ENCODE measurements around the gene SELENOF.

SELENOF gene

GRCh38 chr1:86913896-86914600 is at the start of gene SELENOF:
Gene SELENOF, minus strand, starts transcription at chr1:86914126. Its CDS starts 15 bp downstream, at chr1:86914111.
- DNase-seq: peak; percentile 100

- DNase-seq: no peak
Measured at GRCh38 chr1:86960548-86960947, 46.6 kb upstream of the SELENOF start.

- no peak for DNase-seq
Measured at GRCh38 chr1:86957221-86957620, 43.3 kb upstream of the SELENOF start.

GRCh38 chr1:86956221-86956620 is 42.3 kb upstream of the SELENOF start:
- DNase-seq: no peak

GRCh38 chr1:86955678-86956077 is 41.8 kb upstream of the SELENOF start:
- DNase-seq: no peak

- DNase-seq: no peak
Measured at GRCh38 chr1:86953167-86953566, 39.2 kb upstream of the SELENOF start.

- no peak for DNase-seq
Measured at GRCh38 chr1:86951430-86951829, 37.5 kb upstream of the SELENOF start.

GRCh38 chr1:86950712-86951419 is 36.9 kb upstream of the SELENOF start:
- no peak for DNase-seq

- no peak for DNase-seq
Measured at GRCh38 chr1:86948212-86948611, 34.3 kb upstream of the SELENOF start.

GRCh38 chr1:86942743-86943142 is 28.8 kb upstream of the SELENOF start:
- DNase-seq: no peak

GRCh38 chr1:86942042-86942441 is 28.1 kb upstream of the SELENOF start:
- no peak for DNase-seq

GRCh38 chr1:86940599-86940998 is 26.7 kb upstream of the SELENOF start:
- DNase-seq: no peak

- no peak for DNase-seq
Measured at GRCh38 chr1:86939406-86939805, 25.5 kb upstream of the SELENOF start.

GRCh38 chr1:86938855-86939254 is 24.9 kb upstream of the SELENOF start:
- no peak for DNase-seq

- no peak for DNase-seq
Measured at GRCh38 chr1:86938450-86938849, 24.5 kb upstream of the SELENOF start.

- no peak for DNase-seq
Measured at GRCh38 chr1:86933562-86934377, 19.8 kb upstream of the SELENOF start.

GRCh38 chr1:86933051-86933450 is 19.1 kb upstream of the SELENOF start:
- no peak for DNase-seq

- no peak for DNase-seq
Measured at GRCh38 chr1:86928819-86929218, 14.9 kb upstream of the SELENOF start.

- no peak for DNase-seq
Measured at GRCh38 chr1:86926883-86927282, 13.0 kb upstream of the SELENOF start.

- DNase-seq: no peak
Measured at GRCh38 chr1:86925742-86926141, 11.8 kb upstream of the SELENOF start.

- DNase-seq: no peak
Measured at GRCh38 chr1:86924324-86924960, 10.5 kb upstream of the SELENOF start.

- DNase-seq: no peak
Measured at GRCh38 chr1:86922445-86922844, 8.5 kb upstream of the SELENOF start.

GRCh38 chr1:86916752-86917151 is 2.8 kb upstream of the SELENOF start:
- no peak for DNase-seq
